ENCODE results near the gene PFDN2.

- TF ChIP-seq CTCF (IDR thresholded peaks at IDR 0.05) (no peak), REST (IDR thresholded peaks at IDR 0.05; ENCODE audit: low read depth, low read length) (no peak), MEF2A (IDR thresholded peaks at IDR 0.05; ENCODE audit: borderline replicate concordance, low read depth) (no peak), EP300 (IDR thresholded peaks at IDR 0.05; ENCODE audit: borderline replicate concordance in 1 of 2, low read depth in 1 of 2, low read length in 1 of 2) (no peak), ELF1 (IDR thresholded peaks at IDR 0.05) (no peak), YY1 (IDR thresholded peaks at IDR 0.05; ENCODE audit: low read depth) (no peak), MAX (IDR thresholded peaks at IDR 0.05; ENCODE audit: low read depth) (no peak), NRF1 (IDR thresholded peaks at IDR 0.05; ENCODE audit: low read depth, low read length) (no peak), POLR2AphosphoS5 (IDR thresholded peaks at IDR 0.05; ENCODE audit: low read depth, low read length) (no peak), SMC3 (IDR thresholded peaks at IDR 0.05; ENCODE audit: low read depth, low read length) (no peak), RAD21 (IDR thresholded peaks at IDR 0.05; ENCODE audit: low read length) (no peak), EZH2phosphoT487 (IDR thresholded peaks at IDR 0.05; ENCODE audit: borderline replicate concordance, low read depth) (no peak), TAF1 (IDR thresholded peaks at IDR 0.05; ENCODE audit: borderline replicate concordance, low read depth, low read length) (no peak)
- TF ChIP-seq, protein P1, sequence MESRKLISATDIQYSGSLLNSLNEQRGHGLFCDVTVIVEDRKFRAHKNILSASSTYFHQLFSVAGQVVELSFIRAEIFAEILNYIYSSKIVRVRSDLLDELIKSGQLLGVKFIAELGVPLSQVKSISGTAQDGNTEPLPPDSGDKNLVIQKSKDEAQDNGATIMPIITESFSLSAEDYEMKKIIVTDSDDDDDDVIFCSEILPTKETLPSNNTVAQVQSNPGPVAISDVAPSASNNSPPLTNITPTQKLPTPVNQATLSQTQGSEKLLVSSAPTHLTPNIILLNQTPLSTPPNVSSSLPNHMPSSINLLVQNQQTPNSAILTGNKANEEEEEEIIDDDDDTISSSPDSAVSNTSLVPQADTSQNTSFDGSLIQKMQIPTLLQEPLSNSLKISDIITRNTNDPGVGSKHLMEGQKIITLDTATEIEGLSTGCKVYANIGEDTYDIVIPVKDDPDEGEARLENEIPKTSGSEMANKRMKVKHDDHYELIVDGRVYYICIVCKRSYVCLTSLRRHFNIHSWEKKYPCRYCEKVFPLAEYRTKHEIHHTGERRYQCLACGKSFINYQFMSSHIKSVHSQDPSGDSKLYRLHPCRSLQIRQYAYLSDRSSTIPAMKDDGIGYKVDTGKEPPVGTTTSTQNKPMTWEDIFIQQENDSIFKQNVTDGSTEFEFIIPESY (IDR thresholded peaks at IDR 0.05; ENCODE audit: borderline replicate concordance, low read depth), result no peak
These were observed 40.0 kb upstream of the PFDN2 start for GRCh38 chr1:161157867-161158266.
